Measurements from ENCODE around the gene SSU72.

DNA sequence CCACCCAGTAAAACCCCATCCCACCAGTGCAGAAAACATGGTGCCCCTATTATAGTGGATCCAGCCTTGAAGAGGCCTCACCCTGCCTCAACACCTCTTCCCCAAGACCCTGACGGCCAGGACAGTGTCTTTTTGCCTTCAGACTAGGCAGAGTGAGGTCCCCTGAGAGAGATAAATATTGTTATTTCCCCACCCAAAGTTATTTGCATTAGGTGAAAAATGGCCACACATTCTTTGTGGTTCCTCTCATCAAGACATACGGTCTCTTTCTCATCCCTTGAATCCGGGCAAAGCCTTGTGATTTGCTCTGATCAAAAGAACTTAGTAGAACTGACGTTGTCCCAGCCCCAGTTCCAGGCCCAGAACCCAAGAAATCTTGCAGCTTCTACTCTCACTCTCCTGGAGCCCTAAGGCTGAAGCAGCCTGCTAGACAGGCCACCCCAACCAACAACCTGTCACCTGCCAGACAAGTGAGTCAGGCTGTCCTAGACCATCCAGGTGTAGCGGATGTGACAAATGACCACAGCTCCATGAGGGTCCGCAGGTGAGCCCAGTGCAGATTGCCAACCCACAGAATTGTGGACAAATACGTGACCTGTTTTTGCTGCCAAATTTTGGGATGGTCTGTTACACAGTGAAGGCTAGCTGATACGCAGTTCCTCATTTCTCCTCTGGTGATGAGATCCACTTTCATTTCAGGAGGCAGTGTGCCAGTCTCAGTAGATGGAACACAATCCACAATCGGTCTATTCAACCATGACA is 8.1 kb upstream of the SSU72 start:
- TF ChIP-seq POLR2AphosphoS5 (IDR thresholded peaks at IDR 0.05) (no peak), CTCF (IDR thresholded peaks at IDR 0.05) (no peak), EP300 (IDR thresholded peaks at IDR 0.05) (no peak)

All from stomach (tissue), 4 donors.